GM18502 (cell line): Measurements from ENCODE around the gene WSCD1.

Source experiments
- ATAC-seq: cut with Tn5 transposase; IDR thresholded peaks from one replicate; pipeline ENCODE4 v1.9.1; 2021; ENCODE audit warnings: mild to moderate bottlenecking; ENCODE audit not compliant: unreplicated experiment, poor library complexity

WSCD1 gene

GRCh38 chr17:6082335-6082734, 12.2 kb downstream of the WSCD1 start:
- no peak for ATAC-seq

- no peak for ATAC-seq
Measured at GRCh38 chr17:6084311-6085161, 14.4 kb downstream of the WSCD1 start.

- no peak for ATAC-seq
Measured at GRCh38 chr17:6085812-6086211, 15.6 kb downstream of the WSCD1 start.

- ATAC-seq, result no peak
Measured at GRCh38 chr17:6086603-6087400, 16.6 kb downstream of the WSCD1 start.

GRCh38 chr17:6088141-6088540, 18.0 kb downstream of the WSCD1 start:
- no peak for ATAC-seq

DNA sequence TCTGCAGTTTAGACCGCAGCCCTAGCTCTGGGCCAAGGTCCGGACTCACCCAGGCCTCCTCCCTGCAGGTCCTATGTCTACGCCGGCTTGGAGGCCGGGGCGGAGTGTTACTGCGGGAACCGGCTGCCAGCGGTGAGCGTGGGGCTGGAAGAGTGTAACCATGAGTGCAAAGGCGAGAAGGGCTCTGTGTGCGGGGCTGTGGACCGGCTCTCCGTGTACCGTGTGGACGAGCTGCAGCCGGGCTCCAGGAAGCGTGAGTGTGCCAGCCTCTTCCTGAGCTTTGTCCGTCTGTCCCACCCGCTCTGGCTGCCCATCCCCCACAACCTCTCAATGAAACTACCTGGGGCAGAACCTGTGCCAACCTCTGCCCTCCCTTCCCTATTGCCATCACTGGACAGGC, 20.1 kb downstream of the WSCD1 start:
- no peak for ATAC-seq

- no peak for ATAC-seq
Measured at GRCh38 chr17:6092182-6092902, 22.2 kb downstream of the WSCD1 start.

- no peak for ATAC-seq
Measured at GRCh38 chr17:6092903-6093468, 22.8 kb downstream of the WSCD1 start.

GRCh38 chr17:6094453-6094852, 24.3 kb downstream of the WSCD1 start:
- no peak for ATAC-seq

DNA sequence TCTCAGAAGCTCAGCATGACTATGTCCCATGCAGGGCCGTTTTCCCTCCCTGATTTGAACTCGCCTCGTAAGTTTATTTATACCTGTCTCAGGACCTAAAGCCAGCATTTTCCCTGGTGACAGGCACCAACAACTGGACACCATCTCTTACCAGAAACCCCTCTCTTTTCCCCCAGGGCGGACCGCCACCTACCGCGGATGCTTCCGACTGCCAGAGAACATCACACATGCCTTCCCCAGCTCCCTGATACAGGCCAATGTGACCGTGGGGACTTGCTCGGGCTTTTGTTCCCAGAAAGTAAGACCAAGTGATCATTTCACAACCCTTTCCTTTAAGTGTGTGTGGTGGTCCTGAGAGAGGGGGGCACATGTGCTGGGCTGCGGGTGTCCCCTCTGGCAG, 24.7 kb downstream of the WSCD1 start:
- ATAC-seq, result no peak

DNA sequence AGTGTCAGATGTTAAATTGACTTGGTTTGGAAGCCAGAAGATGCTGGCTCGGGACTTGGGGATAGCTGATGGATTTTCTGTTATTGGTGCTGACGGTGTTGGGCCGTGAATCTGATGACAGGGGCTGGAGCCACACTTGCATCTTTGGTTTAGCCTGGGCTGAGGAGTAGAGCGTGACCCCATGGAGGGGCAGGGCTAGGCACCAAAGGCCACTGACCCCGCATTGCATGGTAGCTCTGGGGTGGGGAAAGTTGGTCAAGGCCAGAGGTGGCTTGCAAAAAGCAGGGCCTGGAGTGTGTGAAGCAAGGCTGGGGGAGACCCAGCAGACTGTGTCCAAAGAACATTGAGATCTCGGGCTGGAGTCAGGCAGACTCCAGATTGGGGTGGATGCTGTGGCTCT, 25.3 kb downstream of the WSCD1 start:
- ATAC-seq, result no peak

DNA sequence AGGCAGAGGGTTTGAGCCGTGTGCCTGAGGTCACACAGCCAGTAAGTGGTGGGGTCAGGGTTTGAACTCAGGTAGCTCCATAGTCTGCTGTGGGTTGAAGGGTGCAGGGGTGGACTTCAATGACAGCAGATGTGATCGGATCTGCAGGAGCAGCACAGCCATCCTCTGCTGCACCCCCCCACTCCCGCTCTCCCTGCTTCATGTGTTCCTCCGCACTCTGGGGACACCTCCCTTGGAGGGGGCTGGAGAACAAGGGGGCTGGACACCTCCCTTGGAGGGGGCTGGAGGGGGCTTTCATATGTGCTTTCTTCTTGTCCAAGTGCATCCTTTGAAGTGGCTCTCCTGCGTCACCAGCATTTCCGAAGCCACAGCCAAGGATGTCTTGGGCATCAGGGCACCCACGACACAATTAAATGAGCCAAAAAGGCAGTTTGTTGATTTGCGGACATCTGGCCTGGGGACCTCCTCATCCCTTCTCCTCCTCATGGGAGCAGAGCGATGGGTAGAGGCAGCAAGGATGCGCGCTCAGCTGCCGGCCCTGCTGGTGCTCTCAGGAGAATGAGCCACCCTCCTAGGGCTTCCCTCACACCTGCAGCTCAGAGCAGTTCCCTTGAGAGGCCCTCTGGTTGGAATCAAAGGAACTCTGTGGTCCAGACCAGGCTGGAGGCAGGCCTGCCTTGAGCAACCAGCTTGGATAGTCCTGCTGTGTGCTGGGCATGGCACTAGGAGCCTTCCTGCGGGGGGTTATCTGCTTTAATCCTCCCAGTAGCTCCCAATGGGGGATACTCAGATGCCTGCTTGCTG, 26.2 kb downstream of the WSCD1 start:
- no peak for ATAC-seq

DNA sequence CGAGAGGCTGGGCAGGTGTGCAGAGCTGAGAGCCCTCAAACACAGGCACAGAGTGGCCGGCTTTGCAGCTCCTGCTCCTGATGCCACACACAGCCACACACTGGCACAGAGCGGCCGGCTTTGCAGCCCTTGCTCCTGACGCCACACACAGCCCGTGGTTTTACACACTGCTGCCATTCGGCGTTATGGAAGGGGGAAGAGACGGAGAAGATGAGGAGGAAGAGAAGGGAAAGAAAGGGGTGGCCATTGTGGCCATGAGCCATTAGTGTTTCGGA, 26.8 kb downstream of the WSCD1 start:
- ATAC-seq, result no peak

DNA sequence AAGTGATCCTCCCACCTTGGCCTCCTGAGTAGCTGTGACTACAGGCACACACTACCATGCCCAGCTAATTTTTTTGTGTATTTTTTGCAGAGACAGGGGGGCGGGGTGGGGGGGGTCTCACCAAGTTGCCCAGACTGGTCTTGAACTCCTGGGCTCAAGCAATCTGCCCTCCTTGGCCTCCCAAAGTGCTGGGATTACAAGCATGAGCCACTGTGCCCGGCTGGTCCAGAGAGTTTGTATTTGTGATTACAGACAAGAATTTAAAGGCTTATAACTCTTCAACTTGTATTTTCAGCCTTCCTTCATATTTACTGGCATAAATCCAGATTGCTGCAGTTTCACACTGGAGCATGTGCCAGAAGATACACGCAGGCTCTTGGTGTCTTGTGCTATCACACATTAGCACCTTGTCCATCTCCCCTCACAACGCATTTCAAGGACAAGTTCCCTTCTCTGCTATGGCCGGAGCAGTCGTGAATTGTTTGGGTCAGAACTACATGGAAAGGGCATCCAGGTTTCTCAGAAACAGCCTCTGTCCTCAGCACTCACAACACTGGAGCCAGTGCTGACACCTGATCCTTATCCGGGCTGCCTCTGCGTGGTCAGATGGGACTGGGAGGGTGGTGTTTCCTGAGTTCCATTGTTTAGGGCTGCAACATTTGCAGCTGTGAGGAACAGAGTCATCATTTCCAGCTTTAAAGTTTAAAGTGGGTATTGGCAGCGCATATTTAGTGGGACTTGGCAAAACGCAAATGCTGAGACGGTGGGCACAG, 28.1 kb downstream of the WSCD1 start:
- no peak for ATAC-seq

- no peak for ATAC-seq
Measured at GRCh38 chr17:6098823-6099180, 28.6 kb downstream of the WSCD1 start.

DNA sequence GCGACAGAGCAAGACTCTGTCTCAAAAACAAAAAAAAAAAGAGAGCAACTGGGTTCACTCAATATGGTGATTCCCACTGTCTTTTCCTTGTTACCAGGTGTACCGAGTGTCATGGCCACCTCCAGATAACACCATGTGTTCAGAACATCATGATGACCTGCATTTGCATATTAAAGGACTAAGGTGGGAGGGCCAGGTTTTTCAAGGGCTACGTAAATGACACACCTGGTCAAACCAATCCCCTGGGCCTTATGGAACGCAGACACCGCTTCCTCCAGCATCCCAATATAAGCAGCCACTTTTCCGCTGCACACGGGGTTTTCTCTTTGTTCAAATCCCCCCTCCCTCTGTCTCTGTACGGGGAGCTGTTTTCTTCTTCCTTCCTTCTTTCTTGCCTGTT, 29.3 kb downstream of the WSCD1 start:
- no peak for ATAC-seq

DNA sequence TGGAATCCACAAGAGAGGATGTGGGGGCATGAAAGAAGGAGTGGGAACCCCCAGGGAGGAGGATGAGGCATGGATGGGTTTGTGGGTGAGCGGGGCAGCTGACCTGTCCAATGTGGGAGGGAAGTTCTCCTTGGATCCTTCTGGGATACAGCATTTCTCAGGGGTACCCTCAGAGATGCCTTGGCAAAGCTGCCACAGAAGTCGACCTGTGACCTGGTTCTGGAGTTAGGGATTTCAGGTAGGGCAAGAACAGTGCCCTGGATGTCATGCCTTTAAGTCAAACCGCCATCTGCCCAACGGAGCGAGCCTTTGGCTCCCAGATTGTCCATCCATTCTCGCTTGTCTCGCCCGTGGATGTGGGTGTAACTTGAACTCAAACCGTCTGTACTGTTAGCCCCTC, 30.0 kb downstream of the WSCD1 start:
- ATAC-seq, result no peak

- ATAC-seq, result no peak
Measured at GRCh38 chr17:6100891-6101500, 30.8 kb downstream of the WSCD1 start.

DNA sequence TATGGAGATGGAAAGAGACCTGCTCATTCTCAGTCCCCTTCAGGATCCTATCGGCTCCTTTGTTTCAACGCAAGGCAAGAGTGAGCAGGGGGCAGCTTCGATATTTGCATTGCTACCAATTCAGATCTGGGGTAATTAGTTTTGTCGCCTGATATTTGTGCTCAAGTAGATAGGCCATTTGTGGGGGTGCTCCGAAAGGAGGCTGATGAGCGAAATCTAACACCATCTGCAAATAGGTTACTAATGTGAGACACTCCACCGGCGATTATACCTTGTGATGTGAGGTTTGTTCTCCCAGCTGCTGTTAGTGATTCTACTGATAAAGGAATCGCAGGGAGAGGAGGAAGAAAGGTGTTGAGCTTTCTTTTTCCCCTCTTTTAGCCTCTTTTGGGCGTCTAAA, 31.5 kb downstream of the WSCD1 start:
- no peak for ATAC-seq
